ENCODE results near the gene GALNS.

DNA sequence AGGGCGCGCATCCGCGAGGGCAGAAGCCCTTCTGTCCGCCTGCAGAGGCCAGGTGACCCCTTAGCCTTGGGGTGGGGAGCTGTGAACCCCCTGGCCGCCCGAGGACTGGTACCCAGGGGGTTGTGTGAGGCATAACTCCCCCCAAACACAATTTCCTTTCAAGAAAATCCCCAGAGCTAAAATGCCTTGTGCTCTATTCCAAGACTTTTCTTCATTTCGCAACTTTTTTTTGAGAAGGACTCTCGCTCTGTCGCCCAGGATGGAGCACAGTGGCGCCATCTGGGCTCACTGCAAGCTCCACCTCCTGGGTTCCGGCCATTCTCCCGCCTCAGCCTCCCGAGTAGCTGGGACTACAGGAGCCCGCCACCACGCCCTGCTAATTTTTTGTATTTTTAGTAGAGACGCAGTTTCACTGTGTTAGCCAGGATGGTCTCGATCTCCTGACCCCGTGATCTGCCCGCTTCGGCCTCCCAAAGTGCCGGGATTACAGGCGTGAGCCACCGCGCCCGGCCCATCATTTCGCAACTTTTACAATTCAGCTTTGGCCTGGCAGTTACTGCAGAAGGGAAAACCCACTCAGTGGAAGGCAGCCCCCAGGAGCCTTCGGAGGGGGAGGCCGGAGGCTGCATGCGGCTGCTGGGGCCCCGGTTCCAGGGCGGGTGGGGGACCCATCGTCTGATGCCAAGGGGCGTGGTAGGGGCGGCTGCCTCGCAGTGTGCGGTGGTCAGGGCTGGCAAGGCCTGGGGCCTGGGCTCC, 44.1 kb downstream of the GALNS start:
- TF ChIP-seq, protein P1, sequence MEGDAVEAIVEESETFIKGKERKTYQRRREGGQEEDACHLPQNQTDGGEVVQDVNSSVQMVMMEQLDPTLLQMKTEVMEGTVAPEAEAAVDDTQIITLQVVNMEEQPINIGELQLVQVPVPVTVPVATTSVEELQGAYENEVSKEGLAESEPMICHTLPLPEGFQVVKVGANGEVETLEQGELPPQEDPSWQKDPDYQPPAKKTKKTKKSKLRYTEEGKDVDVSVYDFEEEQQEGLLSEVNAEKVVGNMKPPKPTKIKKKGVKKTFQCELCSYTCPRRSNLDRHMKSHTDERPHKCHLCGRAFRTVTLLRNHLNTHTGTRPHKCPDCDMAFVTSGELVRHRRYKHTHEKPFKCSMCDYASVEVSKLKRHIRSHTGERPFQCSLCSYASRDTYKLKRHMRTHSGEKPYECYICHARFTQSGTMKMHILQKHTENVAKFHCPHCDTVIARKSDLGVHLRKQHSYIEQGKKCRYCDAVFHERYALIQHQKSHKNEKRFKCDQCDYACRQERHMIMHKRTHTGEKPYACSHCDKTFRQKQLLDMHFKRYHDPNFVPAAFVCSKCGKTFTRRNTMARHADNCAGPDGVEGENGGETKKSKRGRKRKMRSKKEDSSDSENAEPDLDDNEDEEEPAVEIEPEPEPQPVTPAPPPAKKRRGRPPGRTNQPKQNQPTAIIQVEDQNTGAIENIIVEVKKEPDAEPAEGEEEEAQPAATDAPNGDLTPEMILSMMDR (conservative IDR thresholded peaks at IDR 0.05 in 1 of 2, IDR thresholded peaks at IDR 0.05 in 1 of 2; ENCODE audit: low read depth in 1 of 2, low read length in 2 of 2), result no peak
- no peak for TF ChIP-seq EZH2 (IDR thresholded peaks at IDR 0.05; ENCODE audit: low read length, missing control alignments)
